Measurements from ENCODE around the gene TGM5.
"Not testable (repeated sequence)": the region's sequence is repeated elsewhere in the genome, so short reads cannot be mapped to it uniquely, and the experiment has no call there.

The TGM5 gene

DNA sequence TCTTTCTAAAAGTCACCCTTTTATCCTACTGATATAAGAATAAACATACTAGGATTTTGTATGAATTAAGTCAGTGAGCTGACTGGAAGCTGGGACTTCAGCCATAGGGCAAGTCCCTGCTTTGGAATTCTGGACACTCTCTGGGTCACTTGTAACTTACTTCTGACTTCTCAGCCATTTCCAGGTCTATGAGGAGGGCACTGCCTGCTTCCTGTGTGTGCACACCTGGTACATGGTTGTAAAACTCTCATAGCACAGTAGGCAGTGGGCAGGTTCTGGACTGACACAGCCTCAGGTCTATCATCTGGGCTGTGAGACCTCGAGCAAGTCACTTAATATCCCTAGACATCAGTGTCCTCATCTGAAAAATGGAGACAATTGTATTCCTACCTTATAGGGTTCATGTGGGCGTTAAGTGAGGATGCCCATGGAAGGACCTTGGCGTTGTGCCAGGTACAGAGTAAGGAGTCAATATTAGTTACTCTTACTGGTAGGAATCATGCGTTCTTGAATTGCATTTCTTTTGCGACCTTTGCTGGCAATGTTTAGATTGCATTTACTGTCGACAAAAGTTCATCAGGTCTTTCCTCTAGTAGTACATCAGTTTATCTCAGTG, 27.5 kb upstream of the TGM5 start:
- no peak overlapping the region for H2AFZ ChIP-seq (ENCODE audit: low read depth, low read length, severe bottlenecking)
- H3K27me3 ChIP-seq (ENCODE audit: low read length): no peaks in the 10 kb centered on the region
- no peak overlapping the region for H3K4me2 ChIP-seq (ENCODE audit: low read depth, low read length, poor library complexity, severe bottlenecking)

DNA sequence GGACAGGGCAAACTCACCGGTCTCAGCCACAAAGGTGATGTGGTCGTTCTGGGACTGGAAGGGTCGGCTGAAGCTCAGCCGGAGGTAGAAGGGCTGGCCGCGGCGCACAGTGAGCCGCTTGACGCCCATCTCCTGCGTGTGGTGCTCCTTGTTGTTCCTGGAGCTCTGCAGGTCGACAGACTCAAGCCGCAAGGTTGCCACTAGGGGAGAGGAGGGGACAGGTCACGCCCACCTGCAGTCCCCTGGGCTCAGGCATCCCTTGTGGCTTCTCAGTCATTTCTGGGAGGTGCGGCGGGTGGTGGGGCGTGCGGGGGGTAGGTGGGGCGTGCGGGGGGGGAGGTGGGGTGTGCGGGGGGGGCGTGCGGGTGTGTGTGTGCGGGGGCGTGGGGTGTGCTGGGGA, 26.7 kb upstream of the TGM5 start:
- no peak overlapping the region for H3K27ac ChIP-seq (ENCODE audit: low read depth, low read length)
- H3K79me2 ChIP-seq (ENCODE audit: insufficient read depth, low read length): no peaks in the 10 kb centered on the region
- H3K4me3 ChIP-seq (ENCODE audit: insufficient read depth, low read length, poor library complexity, severe bottlenecking): no peak overlapping the region
- H3K9ac ChIP-seq (ENCODE audit: low read length): no peak overlapping the region
- no peaks in the 10 kb centered on the region for H3K9me3 ChIP-seq (ENCODE audit: insufficient read depth, low read length)
- H3K27me3 ChIP-seq (ENCODE audit: low read length): no peaks in the 10 kb centered on the region
- H3K36me3 ChIP-seq (ENCODE audit: low read length): no peaks in the 10 kb centered on the region
- H3F3A ChIP-seq (ENCODE audit: insufficient read depth): no peaks in the 10 kb centered on the region
- no peak for TF ChIP-seq EZH2phosphoT487 (conservative IDR thresholded peaks at IDR 0.05; ENCODE audit: low read length)
- TF ChIP-seq, protein P1, sequence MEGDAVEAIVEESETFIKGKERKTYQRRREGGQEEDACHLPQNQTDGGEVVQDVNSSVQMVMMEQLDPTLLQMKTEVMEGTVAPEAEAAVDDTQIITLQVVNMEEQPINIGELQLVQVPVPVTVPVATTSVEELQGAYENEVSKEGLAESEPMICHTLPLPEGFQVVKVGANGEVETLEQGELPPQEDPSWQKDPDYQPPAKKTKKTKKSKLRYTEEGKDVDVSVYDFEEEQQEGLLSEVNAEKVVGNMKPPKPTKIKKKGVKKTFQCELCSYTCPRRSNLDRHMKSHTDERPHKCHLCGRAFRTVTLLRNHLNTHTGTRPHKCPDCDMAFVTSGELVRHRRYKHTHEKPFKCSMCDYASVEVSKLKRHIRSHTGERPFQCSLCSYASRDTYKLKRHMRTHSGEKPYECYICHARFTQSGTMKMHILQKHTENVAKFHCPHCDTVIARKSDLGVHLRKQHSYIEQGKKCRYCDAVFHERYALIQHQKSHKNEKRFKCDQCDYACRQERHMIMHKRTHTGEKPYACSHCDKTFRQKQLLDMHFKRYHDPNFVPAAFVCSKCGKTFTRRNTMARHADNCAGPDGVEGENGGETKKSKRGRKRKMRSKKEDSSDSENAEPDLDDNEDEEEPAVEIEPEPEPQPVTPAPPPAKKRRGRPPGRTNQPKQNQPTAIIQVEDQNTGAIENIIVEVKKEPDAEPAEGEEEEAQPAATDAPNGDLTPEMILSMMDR (IDR thresholded peaks at IDR 0.05; ENCODE audit: insufficient read depth, low read length, poor library complexity, severe bottlenecking): no peak
- no peak overlapping the region for H2AFZ ChIP-seq (ENCODE audit: low read depth, low read length, severe bottlenecking)
- H3K4me2 ChIP-seq (ENCODE audit: low read depth, low read length, poor library complexity, severe bottlenecking): no peak overlapping the region
- H3K9me2 ChIP-seq (replicated peaks; ENCODE audit: insufficient read depth, low read length): no peaks in the 10 kb centered on the region
- no peaks in the 10 kb centered on the region for H4K20me1 ChIP-seq (ENCODE audit: low read depth, low read length)

More for the DNA sequence above, 27.5 kb upstream of the TGM5 start:
- Histone ChIP-seq H3K9me2 (replicated peaks; ENCODE audit: insufficient read depth, low read length) (no peaks in the 10 kb centered on the region), H3K36me3 (ENCODE audit: low read length) (no peaks in the 10 kb centered on the region), H4K20me1 (ENCODE audit: low read depth, low read length) (no peaks in the 10 kb centered on the region), H3K9me3 (ENCODE audit: insufficient read depth, low read length) (no peaks in the 10 kb centered on the region), H3K79me2 (ENCODE audit: insufficient read depth, low read length) (no peaks in the 10 kb centered on the region), H3K9ac (ENCODE audit: low read length) (no peak overlapping the region), H3F3A (ENCODE audit: insufficient read depth) (no peaks in the 10 kb centered on the region), H3K4me3 (ENCODE audit: insufficient read depth, low read length, poor library complexity, severe bottlenecking) (no peak overlapping the region), H3K27ac (ENCODE audit: low read depth, low read length) (no peak overlapping the region)
- no peak for TF ChIP-seq EZH2phosphoT487 (conservative IDR thresholded peaks at IDR 0.05; ENCODE audit: low read length)
- TF ChIP-seq, protein P1 (IDR thresholded peaks at IDR 0.05; ENCODE audit: insufficient read depth, low read length, poor library complexity, severe bottlenecking): no peak

DNA sequence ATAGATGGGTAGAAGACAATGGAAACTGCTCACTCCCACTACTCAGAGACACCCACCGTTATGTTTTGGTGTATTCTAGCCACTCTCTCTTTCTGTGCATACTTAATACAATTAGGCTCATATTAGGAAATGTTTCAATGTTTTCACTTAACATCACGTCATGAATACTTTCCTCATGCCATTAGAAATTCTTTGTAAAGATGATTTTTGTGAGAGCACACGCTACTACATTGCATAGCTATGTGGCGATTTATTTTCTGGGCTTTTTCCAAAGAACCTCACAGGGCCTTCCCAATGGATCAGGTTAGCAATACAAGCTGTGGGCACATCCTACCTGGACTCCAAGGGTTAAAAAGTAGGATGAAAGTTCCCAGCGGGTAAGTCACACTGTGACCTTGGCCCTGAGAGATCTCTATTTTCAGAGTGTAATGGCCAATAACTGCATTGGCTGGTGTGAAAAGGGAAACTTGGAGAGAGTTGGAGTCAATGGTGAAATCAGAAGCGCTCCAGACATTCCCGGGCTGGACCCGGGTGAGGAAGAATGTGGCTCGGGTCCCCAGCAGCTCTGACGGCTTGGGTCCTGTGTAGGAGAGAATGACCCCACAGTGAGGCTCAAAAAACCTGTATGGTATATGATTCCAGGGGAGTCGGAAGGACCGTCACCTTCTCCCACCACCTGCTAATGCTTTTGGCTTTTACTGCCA, 25.8 kb upstream of the TGM5 start:
- no peaks in the 10 kb centered on the region for H3K27me3 ChIP-seq (ENCODE audit: low read length)
- H3K4me2 ChIP-seq (ENCODE audit: low read depth, low read length, poor library complexity, severe bottlenecking): no peak overlapping the region
- H3K9ac ChIP-seq (ENCODE audit: low read length): no peak overlapping the region
- H3F3A ChIP-seq (ENCODE audit: insufficient read depth): no peaks in the 10 kb centered on the region
- no peaks in the 10 kb centered on the region for H3K79me2 ChIP-seq (ENCODE audit: insufficient read depth, low read length)
- no peaks in the 10 kb centered on the region for H3K36me3 ChIP-seq (ENCODE audit: low read length)
- H3K27ac ChIP-seq (ENCODE audit: low read depth, low read length): no peak overlapping the region
- no peak overlapping the region for H3K4me3 ChIP-seq (ENCODE audit: insufficient read depth, low read length, poor library complexity, severe bottlenecking)
- no peak overlapping the region for H2AFZ ChIP-seq (ENCODE audit: low read depth, low read length, severe bottlenecking)
- no peaks in the 10 kb centered on the region for H4K20me1 ChIP-seq (ENCODE audit: low read depth, low read length)
- TF ChIP-seq EZH2phosphoT487 (conservative IDR thresholded peaks at IDR 0.05; ENCODE audit: low read length): no peak
- TF ChIP-seq, protein P1 (IDR thresholded peaks at IDR 0.05; ENCODE audit: insufficient read depth, low read length, poor library complexity, severe bottlenecking): no peak
- H3K9me3 ChIP-seq (ENCODE audit: insufficient read depth, low read length): no peaks in the 10 kb centered on the region
- no peaks in the 10 kb centered on the region for H3K9me2 ChIP-seq (replicated peaks; ENCODE audit: insufficient read depth, low read length)

DNA sequence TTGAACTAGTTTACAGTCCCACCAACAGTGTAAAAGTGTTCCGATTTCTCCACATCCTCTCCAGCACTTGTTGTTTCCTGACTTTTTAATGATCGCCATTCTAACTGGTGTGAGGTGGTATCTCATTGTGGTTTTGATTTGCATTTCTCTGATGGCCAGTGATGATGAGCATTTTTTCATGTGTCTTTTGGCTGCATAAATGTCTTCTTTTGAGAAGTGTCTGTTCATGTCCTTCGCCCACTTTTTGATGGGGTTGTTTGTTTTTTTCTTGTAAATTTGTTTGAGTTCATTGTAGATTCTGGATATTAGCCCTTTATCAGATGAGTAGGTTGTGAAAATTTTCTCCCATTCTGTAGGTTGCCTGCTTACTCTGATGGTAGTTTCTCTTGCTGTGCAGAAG, 22.9 kb upstream of the TGM5 start:
- H3K9ac ChIP-seq (ENCODE audit: low read length); H3K79me2 ChIP-seq (ENCODE audit: insufficient read depth, low read length); H3F3A ChIP-seq (ENCODE audit: insufficient read depth); H3K4me2 ChIP-seq (ENCODE audit: low read depth, low read length, poor library complexity, severe bottlenecking); H3K9me3 ChIP-seq (ENCODE audit: insufficient read depth, low read length); H4K20me1 ChIP-seq (ENCODE audit: low read depth, low read length); H3K4me3 ChIP-seq (ENCODE audit: insufficient read depth, low read length, poor library complexity, severe bottlenecking); H3K36me3 ChIP-seq (ENCODE audit: low read length); H3K27ac ChIP-seq (ENCODE audit: low read depth, low read length); H3K27me3 ChIP-seq (ENCODE audit: low read length); H2AFZ ChIP-seq (ENCODE audit: low read depth, low read length, severe bottlenecking); H3K9me2 ChIP-seq (replicated peaks; ENCODE audit: insufficient read depth, low read length): not testable (repeated sequence)

All from SU-DHL-6 (cell line).